DOHH2 (cell line): ENCODE results near the gene C2orf49.

Experiments used
- H3F3A ChIP-seq: fragments of 200-600 bp; sonication (generic), shearing (Covaris generic); 2 replicates; pipeline ENCODE4 v1.6.0; 2016; ENCODE audit warnings: antibody characterized with exemption, mild to moderate bottlenecking; ENCODE audit not compliant: control insufficient read depth, insufficient read depth
- H3K27ac ChIP-seq: fragments of 200-600 bp; sonication (generic); 2 replicates; pipeline ENCODE4 v1.5.1; 2014; ENCODE audit warnings: low read depth, mild to moderate bottlenecking, low read length, moderate library complexity
- H3K27me3 ChIP-seq: fragments of 200-600 bp; sonication (generic); 2 replicates; pipeline ENCODE4 v1.6.1; 2014; ENCODE audit warnings: mild to moderate bottlenecking, low read length, mixed read lengths; ENCODE audit not compliant: control insufficient read depth
- H3K36me3 ChIP-seq: fragments of 200-600 bp; sonication (generic); 2 replicates; pipeline ENCODE4 v1.6.1; 2014; ENCODE audit warnings: mild to moderate bottlenecking, low read length, moderate library complexity, mixed read lengths; ENCODE audit not compliant: control insufficient read depth
- H3K4me1 ChIP-seq: fragments of 200-600 bp; sonication (generic); 2 replicates; pipeline ENCODE4 v1.6.1; 2014; ENCODE audit warnings: mild to moderate bottlenecking, low read length, mixed read lengths; ENCODE audit not compliant: control insufficient read depth
- H3K4me2 ChIP-seq: fragments of 200-600 bp; sonication (generic); 2 replicates; pipeline ENCODE4 v1.6.0; 2014; ENCODE audit warnings: mild to moderate bottlenecking, low read length, moderate library complexity
- H3K4me3 ChIP-seq: fragments of 200-600 bp; sonication (generic); 2 replicates; pipeline ENCODE4 v1.5.1; 2014; ENCODE audit warnings: mild to moderate bottlenecking, low read length, mixed read lengths
- H3K79me2 ChIP-seq: fragments of 200-600 bp; sonication (generic); 2 replicates; pipeline ENCODE4 v1.6.1; 2014; ENCODE audit warnings: mild to moderate bottlenecking, low read length, mixed read lengths; ENCODE audit not compliant: control insufficient read depth
- H3K9me2 ChIP-seq: fragments of 200-600 bp; sonication (generic); replicated peaks from 2 replicates; pipeline ENCODE4 v1.6.1; 2014; ENCODE audit warnings: mild to moderate bottlenecking, low read length, mixed read lengths; ENCODE audit not compliant: control insufficient read depth
- H3K9me3 ChIP-seq: fragments of 200-600 bp; sonication (generic); 2 replicates; pipeline ENCODE4 v1.6.1; 2014; ENCODE audit warnings: antibody characterized with exemption, low read length, mixed read lengths; ENCODE audit not compliant: control insufficient read depth, insufficient read depth
- H4K20me1 ChIP-seq: fragments of 200-600 bp; sonication (generic); 2 replicates; pipeline ENCODE4 v1.6.0; 2014; ENCODE audit warnings: low read depth, mild to moderate bottlenecking, antibody characterized with exemption, low read length, moderate library complexity; ENCODE audit not compliant: control insufficient read depth, insufficient read depth
- EZH2phosphoT487 ChIP-seq: fragments of 200-600 bp; sonication (generic); IDR thresholded peaks from 2 replicates; pipeline ENCODE4 v1.6.1; 2017; ENCODE audit warnings: borderline replicate concordance, mild to moderate bottlenecking, antibody characterized with exemption, low read length, moderate library complexity, mixed read lengths
- TF ChIP-seq, protein P1 (sequence below): fragments of 200-600 bp; sonication (generic); IDR thresholded peaks from one replicate; pipeline ENCODE4 v1.5.1; 2014; ENCODE audit warnings: antibody characterized with exemption, mild to moderate bottlenecking, low read depth, low read length; ENCODE audit not compliant: poor library complexity, severe bottlenecking

C2orf49 gene

DNA sequence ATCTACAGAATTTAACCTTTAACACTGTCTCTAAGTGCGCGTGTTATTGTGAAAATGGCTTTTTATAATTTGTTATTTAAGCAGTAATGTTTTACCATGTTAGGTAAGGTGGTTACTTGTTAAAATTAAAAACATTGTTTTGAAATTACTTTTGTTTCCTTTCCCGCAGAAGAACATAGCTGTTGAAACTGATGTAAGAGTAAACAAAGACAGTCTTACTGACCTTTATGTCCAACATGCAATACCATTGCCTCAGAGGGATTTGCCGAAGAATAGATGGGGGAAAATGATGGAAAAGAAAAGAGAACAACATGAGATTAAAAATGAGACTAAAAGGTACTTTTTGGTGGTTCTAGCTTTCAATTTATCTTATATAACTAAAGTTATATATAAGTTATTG, 2.1 kb downstream of the C2orf49 start:
- H4K20me1 ChIP-seq, result no peaks in the 10 kb centered on the region; the same call in 1 of the 2 replicates
- H3K27me3 ChIP-seq, result no peaks in the 10 kb centered on the region
- H3K27ac ChIP-seq, result no peak overlapping the region
- no peaks in the 10 kb centered on the region for H3K9me3 ChIP-seq
- no peaks in the 10 kb centered on the region for H3K9me2 ChIP-seq
- peaks cover 59% of the 10 kb centered on the region for H3K36me3 ChIP-seq
- no peaks in the 10 kb centered on the region for H3F3A ChIP-seq
- peaks cover 18% of the 10 kb centered on the region for H3K4me1 ChIP-seq
- no peak overlapping the region for H3K4me3 ChIP-seq
- H3K4me2 ChIP-seq, result peak overlapping the region; percentile 89; the same call in 1 of the 2 replicates
- TF ChIP-seq, protein P1, sequence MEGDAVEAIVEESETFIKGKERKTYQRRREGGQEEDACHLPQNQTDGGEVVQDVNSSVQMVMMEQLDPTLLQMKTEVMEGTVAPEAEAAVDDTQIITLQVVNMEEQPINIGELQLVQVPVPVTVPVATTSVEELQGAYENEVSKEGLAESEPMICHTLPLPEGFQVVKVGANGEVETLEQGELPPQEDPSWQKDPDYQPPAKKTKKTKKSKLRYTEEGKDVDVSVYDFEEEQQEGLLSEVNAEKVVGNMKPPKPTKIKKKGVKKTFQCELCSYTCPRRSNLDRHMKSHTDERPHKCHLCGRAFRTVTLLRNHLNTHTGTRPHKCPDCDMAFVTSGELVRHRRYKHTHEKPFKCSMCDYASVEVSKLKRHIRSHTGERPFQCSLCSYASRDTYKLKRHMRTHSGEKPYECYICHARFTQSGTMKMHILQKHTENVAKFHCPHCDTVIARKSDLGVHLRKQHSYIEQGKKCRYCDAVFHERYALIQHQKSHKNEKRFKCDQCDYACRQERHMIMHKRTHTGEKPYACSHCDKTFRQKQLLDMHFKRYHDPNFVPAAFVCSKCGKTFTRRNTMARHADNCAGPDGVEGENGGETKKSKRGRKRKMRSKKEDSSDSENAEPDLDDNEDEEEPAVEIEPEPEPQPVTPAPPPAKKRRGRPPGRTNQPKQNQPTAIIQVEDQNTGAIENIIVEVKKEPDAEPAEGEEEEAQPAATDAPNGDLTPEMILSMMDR, result no peak
- TF ChIP-seq EZH2phosphoT487, result no peak
- H3K79me2 ChIP-seq, result peaks cover 66% of the 10 kb centered on the region

DNA sequence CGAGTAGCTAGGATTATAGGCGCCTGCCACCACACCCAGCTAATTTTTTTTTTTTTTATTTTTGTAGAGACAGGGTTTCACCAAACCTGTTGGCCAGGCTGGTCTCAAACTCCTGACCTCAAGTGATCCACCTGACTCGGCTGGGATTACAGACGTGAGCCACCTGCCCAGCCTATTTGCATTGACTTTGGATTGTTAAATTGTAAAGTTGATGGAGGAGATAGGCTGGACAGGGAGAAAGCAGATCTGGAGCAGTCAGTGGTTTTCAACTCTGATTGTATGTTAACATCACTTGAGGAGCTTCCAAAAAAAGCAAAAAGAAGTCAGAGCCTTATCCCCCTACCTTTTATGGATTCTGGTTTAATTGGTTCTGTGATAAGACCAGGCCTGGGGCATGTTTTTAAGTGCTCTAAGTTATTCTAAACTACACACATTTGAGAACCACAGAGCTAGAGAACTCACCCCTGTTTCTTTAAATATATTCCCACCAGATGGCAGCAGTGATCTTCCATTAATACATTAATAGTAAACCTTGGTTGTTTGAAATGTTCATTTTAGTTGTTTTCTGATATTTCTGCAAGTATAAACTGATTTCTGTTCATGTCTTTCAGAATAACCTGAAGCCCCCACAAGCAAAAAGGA, 7.5 kb downstream of the C2orf49 start:
- TF ChIP-seq, protein P1, result peak; percentile 49
- no peak for TF ChIP-seq EZH2phosphoT487

DNA sequence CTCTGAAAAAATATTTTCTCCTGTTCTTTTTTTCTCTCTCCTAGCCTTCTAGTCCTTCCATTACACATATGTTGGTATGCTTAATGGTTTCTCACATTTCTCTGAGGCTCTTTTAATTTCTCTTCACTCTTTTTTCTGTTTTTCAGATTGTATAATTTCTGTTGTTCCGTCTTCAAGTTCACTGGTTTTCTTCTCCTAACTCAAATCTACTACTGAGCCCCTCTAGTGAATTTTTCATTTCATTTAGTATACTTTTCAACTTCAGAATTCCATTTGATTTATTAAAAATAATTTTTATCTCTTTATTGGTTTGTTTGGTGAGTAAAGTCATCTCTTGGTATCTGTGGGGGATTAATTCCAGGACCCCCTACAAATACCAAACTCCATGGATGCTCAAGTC, 19.8 kb downstream of the C2orf49 start:
- Histone ChIP-seq H3K4me2 (no peak overlapping the region), H3K27ac (no peak overlapping the region), H3K36me3 (peaks cover 20% of the 10 kb centered on the region), H3K4me1 (no peaks in the 10 kb centered on the region), H3K27me3 (no peaks in the 10 kb centered on the region), H3K79me2 (no peaks in the 10 kb centered on the region), H3K9me3 (no peaks in the 10 kb centered on the region), H3K4me3 (no peak overlapping the region), H3F3A (no peaks in the 10 kb centered on the region), H4K20me1 (no peaks in the 10 kb centered on the region), H3K9me2 (no peaks in the 10 kb centered on the region)
- no peak for TF ChIP-seq EZH2phosphoT487
- TF ChIP-seq, protein P1, result no peak

More for the DNA sequence above, 7.5 kb downstream of the C2orf49 start:
- Histone ChIP-seq H3F3A (no peaks in the 10 kb centered on the region), H3K4me2 (no peak overlapping the region), H3K4me1 (no peaks in the 10 kb centered on the region), H3K36me3 (peaks cover 90% of the 10 kb centered on the region), H3K9me3 (no peaks in the 10 kb centered on the region), H3K27ac (no peak overlapping the region), H3K4me3 (no peak overlapping the region), H3K27me3 (no peaks in the 10 kb centered on the region), H4K20me1 (no peaks in the 10 kb centered on the region), H3K9me2 (no peaks in the 10 kb centered on the region), H3K79me2 (peaks cover 19% of the 10 kb centered on the region)
